H1 (cell line): ENCODE data around the gene SCNN1A. TPM values are rescaled to one million over a fixed set of nuclear protein-coding genes. Genes with fewer than 3 reads are reported as not detected.

Source experiments
- CTCF ChIA-PET: fragments of 300-600 bp; sonication (Branson Sonifier 250); formaldehyde crosslinking; loops from one replicate; lab custom pipeline; 2021; ENCODE audit not compliant: partially characterized antibody; lab: Charles Lee
- POLR2A ChIA-PET: fragments of 300-600 bp; sonication (Branson Sonifier 250); formaldehyde crosslinking; loops from one replicate; lab custom pipeline; 2021; ENCODE audit warnings: inconsistent platforms; ENCODE audit not compliant: partially characterized antibody; lab: Charles Lee
- DNase-seq, 2 experiments: peaks; one replicate each; pipeline versions ENCODE4 v3.0.0 to v3.0.0-alpha.2; 2010 to 2022; ENCODE audit warnings: low spot score in 2 of 2, low read depth in 1 of 2, mixed read lengths in 1 of 2
- FAIRE-seq: peaks from 2 replicates; lab custom pipeline; 2011; peaks lifted over from hg19 to GRCh38; lab: Jason Lieb, UNC
- H2AFZ ChIP-seq: 2 replicates; pipeline ENCODE4 v1.8.1; 2012; ENCODE audit warnings: low read length, inconsistent platforms
- H2AK5ac ChIP-seq: 2 replicates; pipeline ENCODE4 v1.6.1; 2013; ENCODE audit warnings: low read depth, low read length
- H2BK120ac ChIP-seq: replicated peaks from 2 replicates; pipeline ENCODE3; 2013; ENCODE audit warnings: low read depth, low read length, inconsistent platforms
- H2BK12ac ChIP-seq: 2 replicates; pipeline ENCODE4 v1.6.1; 2013; ENCODE audit warnings: low read depth, low read length
- H2BK15ac ChIP-seq: 2 replicates; pipeline ENCODE4 v1.6.1; 2013; ENCODE audit warnings: low read length
- H2BK20ac ChIP-seq: 2 replicates; pipeline ENCODE4 v1.6.1; 2013; ENCODE audit warnings: low read length
- H2BK5ac ChIP-seq: 2 replicates; pipeline ENCODE4 v1.6.1; 2013; ENCODE audit warnings: low read depth, low read length
- H3K14ac ChIP-seq: 2 replicates; pipeline ENCODE4 v1.6.1; 2013; ENCODE audit warnings: inconsistent platforms; ENCODE audit not compliant: insufficient read length
- H3K18ac ChIP-seq: 2 replicates; pipeline ENCODE4 v1.6.1; 2013; ENCODE audit warnings: low read length; ENCODE audit errors: extremely low read depth
- H3K23ac ChIP-seq: 2 replicates; pipeline ENCODE4 v1.6.1; 2013; ENCODE audit warnings: inconsistent platforms; ENCODE audit not compliant: insufficient read length
- H3K23me2 ChIP-seq: 2 replicates; pipeline ENCODE4 v1.6.1; 2013; ENCODE audit warnings: low read depth, low read length
- H3K27ac ChIP-seq: 2 replicates; pipeline ENCODE4 v1.6.1; 2011; ENCODE audit warnings: low read depth, low read length, inconsistent platforms
- H3K27me3 ChIP-seq, 4 experiments: replicated peaks in 1 of 4; 1 replicate in 1 of 4; 2 replicates in 3 of 4; pipeline versions ENCODE4 v1.6.1 to v1.8.1; 2011 to 2013; ENCODE audit warnings: low read length in 3 of 4, mild to moderate bottlenecking in 3 of 4, inconsistent platforms in 2 of 4, mixed read lengths in 2 of 4, moderate library complexity in 1 of 4; ENCODE audit not compliant: control insufficient read depth in 3 of 4, insufficient read depth in 3 of 4; ENCODE audit errors: extremely low read depth in 1 of 4
- H3K36me3 ChIP-seq, 4 experiments: 2 replicates each; pipeline versions ENCODE4 v1.6.1 to v1.8.1; 2011 to 2013; ENCODE audit warnings: mild to moderate bottlenecking in 4 of 4, low read length in 3 of 4, moderate library complexity in 2 of 4, control low read depth in 1 of 4, inconsistent platforms in 1 of 4; ENCODE audit not compliant: insufficient read depth in 4 of 4, control insufficient read depth in 2 of 4
- H3K4ac ChIP-seq: replicated peaks from 2 replicates; pipeline ENCODE3; 2013; ENCODE audit warnings: low read length, low read depth, mixed read lengths, inconsistent platforms; ENCODE audit not compliant: insufficient read length
- H3K4me1 ChIP-seq, 4 experiments: replicated peaks in 1 of 4; 1 replicate in 1 of 4; 2 replicates in 3 of 4; pipeline versions ENCODE4 v1.6.1 to v1.8.1; 2011 to 2013; ENCODE audit warnings: low read length in 3 of 4, inconsistent platforms in 2 of 4, mixed read lengths in 1 of 4; ENCODE audit not compliant: insufficient read depth in 4 of 4, control insufficient read depth in 3 of 4
- H3K4me2 ChIP-seq, 2 experiments: 2 replicates each; pipeline versions ENCODE4 v1.6.1 to v1.8.1; 2011 to 2013; ENCODE audit warnings: low read depth in 2 of 2, low read length in 2 of 2, control low read depth in 1 of 2, inconsistent platforms in 1 of 2, mild to moderate bottlenecking in 1 of 2; ENCODE audit not compliant: insufficient read depth in 1 of 2
- H3K4me3 ChIP-seq, 4 experiments: fragments of 200-600, 300-600 bp in 1 of 4; sonication (generic), shearing (Covaris generic), sonication (Bioruptor Twin) in 1 of 4; 2 replicates each; pipeline versions ENCODE4 v1.5.1 to v1.8.1; 2011 to 2016; ENCODE audit warnings: low read length in 4 of 4, low read depth in 3 of 4, control low read depth in 2 of 4, inconsistent platforms in 2 of 4, mild to moderate bottlenecking in 2 of 4, mixed read lengths in 1 of 4, moderate library complexity in 1 of 4; ENCODE audit not compliant: insufficient read depth in 2 of 4; ENCODE audit errors: extremely low read depth in 1 of 4
- H3K56ac ChIP-seq: replicated peaks from 2 replicates; pipeline ENCODE3; 2013; ENCODE audit warnings: low read depth, mild to moderate bottlenecking, mixed read lengths, low read length, inconsistent platforms; ENCODE audit not compliant: insufficient read length
- H3K79me1 ChIP-seq: 2 replicates; pipeline ENCODE4 v1.6.1; 2013; ENCODE audit warnings: low read depth, low read length, control low read depth
- H3K79me2 ChIP-seq, 2 experiments: 2 replicates each; pipeline versions ENCODE4 v1.6.1 to v1.8.1; 2012 to 2013; ENCODE audit warnings: low read length in 2 of 2, mild to moderate bottlenecking in 2 of 2, inconsistent platforms in 1 of 2; ENCODE audit not compliant: insufficient read depth in 2 of 2, control insufficient read depth in 1 of 2
- H3K9ac ChIP-seq, 4 experiments: replicated peaks in 1 of 4; 1 replicate in 1 of 4; 2 replicates in 3 of 4; pipeline versions ENCODE4 v1.6.1 to v1.8.1; 2011 to 2013; ENCODE audit warnings: low read depth in 3 of 4, low read length in 3 of 4, control low read depth in 2 of 4, mild to moderate bottlenecking in 2 of 4, moderate library complexity in 2 of 4, inconsistent platforms in 1 of 4; ENCODE audit errors: extremely low read depth in 1 of 4
- H3K9me3 ChIP-seq, 2 experiments: 2 replicates each; pipeline versions ENCODE4 v1.6.1 to v1.8.1; 2012 to 2013; ENCODE audit warnings: mild to moderate bottlenecking in 2 of 2, moderate library complexity in 2 of 2, control low read depth in 1 of 2, inconsistent platforms in 1 of 2, low read depth in 1 of 2, low read length in 1 of 2, mixed read lengths in 1 of 2; ENCODE audit not compliant: insufficient read depth in 2 of 2
- H4K20me1 ChIP-seq, 2 experiments: replicated peaks in 1 of 2; 2 replicates each; pipeline versions ENCODE3 to v1.8.1; 2011 to 2013; ENCODE audit warnings: inconsistent platforms in 2 of 2, low read length in 2 of 2, mild to moderate bottlenecking in 1 of 2; ENCODE audit not compliant: insufficient read depth in 2 of 2, control insufficient read depth in 1 of 2
- H4K5ac ChIP-seq: 2 replicates; pipeline ENCODE4 v1.6.1; 2013; ENCODE audit warnings: low read length, low read depth, mixed read lengths, inconsistent platforms; ENCODE audit not compliant: insufficient read length
- H4K8ac ChIP-seq: 2 replicates; pipeline ENCODE4 v1.8.0; 2013; ENCODE audit warnings: mild to moderate bottlenecking, moderate library complexity, low read length, inconsistent platforms; ENCODE audit not compliant: insufficient read depth; ENCODE audit errors: extremely low read depth
- H4K91ac ChIP-seq: replicated peaks from 2 replicates; pipeline ENCODE3; 2013; ENCODE audit warnings: low read length, mixed read lengths, inconsistent platforms; ENCODE audit not compliant: insufficient read length
- ASH2L ChIP-seq: fragments of 200-600, 300-600 bp; sonication (generic); IDR thresholded peaks from one replicate; pipeline ENCODE4 v1.7.1; 2017; ENCODE audit warnings: low read length
- BRCA1 ChIP-seq: IDR thresholded peaks from 2 replicates; pipeline ENCODE4 v1.6.1; 2012; ENCODE audit warnings: low read depth, low read length, improper control_type of control experiment
- CBX8 ChIP-seq: fragments of 300-800, 300-1000 bp; sonication (generic); IDR thresholded peaks from 2 replicates; pipeline ENCODE4 v1.7.1; 2016; ENCODE audit warnings: low read depth, low read length, borderline replicate concordance
- CEBPB ChIP-seq: IDR thresholded peaks from 2 replicates; pipeline ENCODE4 v1.6.1; 2012; ENCODE audit warnings: low read depth, low read length
- CHD1 ChIP-seq: IDR thresholded peaks from 2 replicates; pipeline ENCODE4 v1.6.1; 2012; ENCODE audit warnings: low read depth, low read length, improper control_type of control experiment
- CREB1 ChIP-seq: IDR thresholded peaks from 2 replicates; pipeline ENCODE4 v1.6.1; 2012; ENCODE audit warnings: inconsistent platforms
- CTBP2 ChIP-seq: IDR thresholded peaks from 2 replicates; pipeline ENCODE4 v1.7.0; 2011; ENCODE audit warnings: borderline replicate concordance, mild to moderate bottlenecking, moderate library complexity, mixed read lengths, low read length; ENCODE audit not compliant: insufficient read depth, insufficient read length
- E2F6 ChIP-seq: IDR thresholded peaks from 2 replicates; pipeline ENCODE4 v1.6.1; 2012; ENCODE audit warnings: inconsistent platforms
- JUN ChIP-seq: IDR thresholded peaks from 2 replicates; pipeline ENCODE4 v1.6.1; 2011; ENCODE audit warnings: low read depth, mild to moderate bottlenecking, improper control_type of control experiment, low read length
- KDM1A ChIP-seq: fragments of 200-600, 300-600 bp; sonication (generic); IDR thresholded peaks from 2 replicates; pipeline ENCODE4 v1.7.1; 2016; ENCODE audit warnings: mild to moderate bottlenecking, low read length, borderline replicate concordance
- MAX ChIP-seq: IDR thresholded peaks from 2 replicates; pipeline ENCODE4 v1.6.1; 2012; ENCODE audit warnings: inconsistent platforms
- NRF1 ChIP-seq: IDR thresholded peaks from 2 replicates; pipeline ENCODE4 v1.6.1; 2011; ENCODE audit warnings: mild to moderate bottlenecking, low read depth, low read length, improper control_type of control experiment
- RBBP5 ChIP-seq: IDR thresholded peaks from 2 replicates; pipeline ENCODE4 v1.7.1; 2012; ENCODE audit warnings: low read depth, mild to moderate bottlenecking, inconsistent platforms, low read length, moderate library complexity, borderline replicate concordance
- SAP30 ChIP-seq: fragments of 300-600 bp; sonication (generic); IDR thresholded peaks from 2 replicates; pipeline ENCODE4 v1.7.1; 2012; ENCODE audit warnings: low read length, moderate library complexity, mild to moderate bottlenecking, inconsistent platforms; ENCODE audit not compliant: insufficient read depth, insufficient replicate concordance
- SP2 ChIP-seq: IDR thresholded peaks from 2 replicates; pipeline ENCODE4 v1.6.1; 2012; ENCODE audit warnings: mild to moderate bottlenecking, low read length, inconsistent platforms
- WGBS, 2 experiments: shearing (Covaris generic) in 1 of 2; methylation state at CpG; one replicate each; pipeline versions ENCODE4 v1.1.6 to v1.1.7; 2013 to 2015; ENCODE audit warnings: low lambda C conversion rate in 2 of 2, mixed read lengths in 2 of 2, inconsistent platforms in 1 of 2, low coverage in 1 of 2, missing lambda C conversion rate in 1 of 2; ENCODE audit not compliant: insufficient replicate concordance in 2 of 2, insufficient coverage in 1 of 2, insufficient read length in 1 of 2; ENCODE audit errors: extremely low coverage in 1 of 2, missing lambda C conversion rate in 1 of 2; 5-methylcytosine and 5-hydroxymethylcytosine counted together
- polyA plus RNA-seq, 7 experiments: library from polyadenylated mRNA; depleted of rRNA in 3 of 7; stranded (reverse) in 5 of 7; unstranded in 2 of 7; fragments of >200 nt in 5 of 7; fragments of 200-250 nt in 2 of 7; gene quantifications; 1 replicate in 5 of 7; 2 replicates in 1 of 7; 4 replicates in 1 of 7; pipeline versions ENCODE4 v1.2.1 to v1.2.3, GENCODE V29; 2011 to 2013; ENCODE audit warnings: missing spikeins in 2 of 7, mixed read lengths in 2 of 7
- total RNA-seq: library from RNA; stranded (reverse); fragmentation: NEBNext Ultra II Directional; extraction: Animal tissue kit (Norgen Biotek cat#: 25700); gene quantifications from 2 replicates; pipeline ENCODE4 v1.2.1, GENCODE V29; 2021

SCNN1A gene
- total and polyA plus RNA-seq, 2 of the 8 experiments (the other 6 are each of a cell fraction or from before 2014, with no cell fraction given), result 85.5 to 156 TPM

GRCh38 chr12:6404390-6404789, 29.0 kb upstream of the SCNN1A start:
- H4K8ac ChIP-seq, result no peak overlapping the region
- no peak overlapping the region for H3K9ac ChIP-seq
- H3K9me3 ChIP-seq, result no peaks in the 10 kb centered on the region
- H3K79me1 ChIP-seq, result no peaks in the 10 kb centered on the region
- H3K27ac ChIP-seq, result no peak overlapping the region
- no peak overlapping the region for H3K18ac ChIP-seq
- no peaks in the 10 kb centered on the region for H3K27me3 ChIP-seq
- no peak overlapping the region for H2AK5ac ChIP-seq
- no peak overlapping the region for H2BK5ac ChIP-seq
- no peak overlapping the region for H2BK120ac ChIP-seq
- H3K23me2 ChIP-seq, result no peaks in the 10 kb centered on the region
- no peak overlapping the region for H3K23ac ChIP-seq
- POLR2A ChIA-PET, result no interaction called here
- H2BK12ac ChIP-seq, result no peak overlapping the region
- no peak overlapping the region for H2BK20ac ChIP-seq
- no peaks in the 10 kb centered on the region for H3K79me2 ChIP-seq
- H4K20me1 ChIP-seq, result no peaks in the 10 kb centered on the region
- H3K4me1 ChIP-seq, result no peaks in the 10 kb centered on the region
- 84% methylated on average over 5 of the region's 5 CpGs; no CpG with 5 or more reads in 1 of the 2 experiments for WGBS, 2 experiments
- H4K5ac ChIP-seq, result no peak overlapping the region
- no peak overlapping the region for H3K14ac ChIP-seq
- no peak overlapping the region for H3K4me2 ChIP-seq
- no peak overlapping the region for H3K4ac ChIP-seq
- FAIRE-seq (no peak), DNase-seq (no peak)
- no peak overlapping the region for H2BK15ac ChIP-seq
- no peak overlapping the region for H3K56ac ChIP-seq
- CTCF ChIA-PET, result no interaction called here
- no peak overlapping the region for H4K91ac ChIP-seq
- no peak overlapping the region for H3K4me3 ChIP-seq
- no peaks in the 10 kb centered on the region for H3K36me3 ChIP-seq
- H2AFZ ChIP-seq, result no peak overlapping the region
- TF ChIP-seq CTBP2, result no peak
- TF ChIP-seq CEBPB, result no peak
- no peak for TF ChIP-seq BRCA1
- no peak for TF ChIP-seq CHD1
- no peak for TF ChIP-seq NRF1
- TF ChIP-seq RBBP5, result no peak
- no peak for TF ChIP-seq SP2
- no peak for TF ChIP-seq ASH2L
- no peak for TF ChIP-seq JUN
- no peak for TF ChIP-seq SAP30
- no peak for TF ChIP-seq MAX
- TF ChIP-seq CREB1, result no peak
- no peak for TF ChIP-seq CBX8
- TF ChIP-seq E2F6, result no peak
- TF ChIP-seq KDM1A, result no peak
